ENCODE measurements around the gene SELENOF. TPM values are rescaled to one million over a fixed set of nuclear protein-coding genes. Genes with fewer than 3 reads are reported as not detected.

The SELENOF gene
- polyA plus RNA-seq, 1 of the 3 experiments (the other 2 are of a cell fraction), result 155 TPM

GRCh38 chr1:86926883-86927282 lies 13.0 kb upstream of the SELENOF start:
- no peaks in the 10 kb centered on the region for H4K20me1 ChIP-seq (ENCODE audit: insufficient read depth)
- CTCF ChIA-PET, result no interaction called here
- H3K36me3 ChIP-seq (replicated peaks in 1 of 2; ENCODE audit: control insufficient read depth in 1 of 2, insufficient read depth in 2 of 2, low read length in 1 of 2), result no peaks in the 10 kb centered on the region
- H3K9me2 ChIP-seq, result no peaks in the 10 kb centered on the region
- 94% methylated on average over 1 of the region's 1 CpG for WGBS (ENCODE audit: low lambda C conversion rate)
- no peak overlapping the region for H3K4me3 ChIP-seq (ENCODE audit: low read depth in 2 of 2, low read length in 1 of 2)
- peaks cover 4% of the 10 kb centered on the region for H3F3A ChIP-seq (replicated peaks; ENCODE audit: insufficient read depth)
- H3K27ac ChIP-seq (ENCODE audit: low read depth in 2 of 2, low read length in 1 of 2), result no peak overlapping the region
- peaks cover 42% of the 10 kb centered on the region for H3K79me2 ChIP-seq (ENCODE audit: insufficient read depth)
- no peak for DNase-seq
- POLR2A ChIA-PET, result no interaction called here
- 0 out of 2 replicates have a peak, but pooled peaks cover 1% of the 10 kb centered on the region for H3K9me3 ChIP-seq
- H3K9ac ChIP-seq, result no peak overlapping the region
- H3K4me1 ChIP-seq (ENCODE audit: control insufficient read depth in 1 of 2, insufficient read depth in 2 of 2, low read depth in 1 of 2, low read length in 1 of 2), result no peaks in the 10 kb centered on the region; a peak in 1 of 4 replicates
- H3K27me3 ChIP-seq (ENCODE audit: insufficient read depth), result no peaks in the 10 kb centered on the region
- TF ChIP-seq CHD2 (IDR thresholded peaks at IDR 0.05; ENCODE audit: low read length, partially characterized antibody) (no peak), MXI1 (IDR thresholded peaks at IDR 0.05; ENCODE audit: low read depth, low read length) (no peak)
- H3K4me2 ChIP-seq, result no peak overlapping the region
- H2AFZ ChIP-seq (ENCODE audit: low read depth), result no peak overlapping the region

GRCh38 chr1:86925742-86926141 lies 11.8 kb upstream of the SELENOF start:
- no peak overlapping the region for H3K4me2 ChIP-seq
- H3K9me2 ChIP-seq, result no peaks in the 10 kb centered on the region
- H3K27ac ChIP-seq (ENCODE audit: low read depth in 2 of 2, low read length in 1 of 2), result no peak overlapping the region
- ChIA-PET POLR2A (no interaction called here), CTCF (no interaction called here)
- no peak for DNase-seq
- whole genome bisulfite sequencing (ENCODE audit: low lambda C conversion rate), result 100% methylated on average over 1 of the region's 1 CpG
- H3K27me3 ChIP-seq (ENCODE audit: insufficient read depth), result no peaks in the 10 kb centered on the region
- H3K79me2 ChIP-seq (ENCODE audit: insufficient read depth), result peaks cover 47% of the 10 kb centered on the region
- H2AFZ ChIP-seq (ENCODE audit: low read depth), result no peak overlapping the region
- H4K20me1 ChIP-seq (ENCODE audit: insufficient read depth), result no peaks in the 10 kb centered on the region
- no peak overlapping the region for H3K9ac ChIP-seq
- H3K4me3 ChIP-seq (ENCODE audit: low read depth in 2 of 2, low read length in 1 of 2), result no peak overlapping the region
- H3K9me3 ChIP-seq, result peaks cover 5% of the 10 kb centered on the region; the same call in 1 of the 2 replicates
- H3K36me3 ChIP-seq (replicated peaks in 1 of 2; ENCODE audit: control insufficient read depth in 1 of 2, insufficient read depth in 2 of 2, low read length in 1 of 2), result no peaks in the 10 kb centered on the region
- H3F3A ChIP-seq (replicated peaks; ENCODE audit: insufficient read depth), result peaks cover 4% of the 10 kb centered on the region
- H3K4me1 ChIP-seq (ENCODE audit: control insufficient read depth in 1 of 2, insufficient read depth in 2 of 2, low read depth in 1 of 2, low read length in 1 of 2), result no peaks in the 10 kb centered on the region; a peak in 1 of 4 replicates
- TF ChIP-seq NRF1 (IDR thresholded peaks at IDR 0.05; ENCODE audit: low read depth, low read length) (no peak), GABPA (IDR thresholded peaks at IDR 0.05; ENCODE audit: low read depth) (no peak), NFIC (IDR thresholded peaks at IDR 0.05; ENCODE audit: borderline replicate concordance) (no peak), EP300 (IDR thresholded peaks at IDR 0.05; ENCODE audit: borderline replicate concordance in 1 of 2, low read depth in 1 of 2, low read length in 1 of 2) (no peak), ZBTB33 (IDR thresholded peaks at IDR 0.05; ENCODE audit: borderline replicate concordance, low read depth) (no peak)

- H3K27ac ChIP-seq (ENCODE audit: low read depth in 2 of 2, low read length in 1 of 2), result no peak overlapping the region
- no peaks in the 10 kb centered on the region; a peak in 1 of 4 replicates for H3K4me1 ChIP-seq (ENCODE audit: control insufficient read depth in 1 of 2, insufficient read depth in 2 of 2, low read depth in 1 of 2, low read length in 1 of 2)
- POLR2A ChIA-PET, result no interaction called here
- no peaks in the 10 kb centered on the region for H3F3A ChIP-seq (replicated peaks; ENCODE audit: insufficient read depth)
- peaks cover 0 to 2% of the 10 kb centered on the region in 2 experiments for H3K36me3 ChIP-seq (replicated peaks in 1 of 2; ENCODE audit: control insufficient read depth in 1 of 2, insufficient read depth in 2 of 2, low read length in 1 of 2)
- no peak overlapping the region for H3K9ac ChIP-seq
- H4K20me1 ChIP-seq (ENCODE audit: insufficient read depth), result no peaks in the 10 kb centered on the region
- H3K4me2 ChIP-seq, result no peak overlapping the region
- no peaks in the 10 kb centered on the region for H3K9me2 ChIP-seq
- H3K9me3 ChIP-seq, result peaks cover 5% of the 10 kb centered on the region; the same call in 1 of the 2 replicates
- H3K27me3 ChIP-seq (ENCODE audit: insufficient read depth), result no peaks in the 10 kb centered on the region
- TF ChIP-seq YY1 (IDR thresholded peaks at IDR 0.05; ENCODE audit: low read depth) (no peak), TAF1 (IDR thresholded peaks at IDR 0.05; ENCODE audit: borderline replicate concordance, low read depth, low read length) (no peak), MAX (IDR thresholded peaks at IDR 0.05; ENCODE audit: low read depth) (no peak), SIN3A (IDR thresholded peaks at IDR 0.05; ENCODE audit: borderline replicate concordance, low read depth, low read length) (no peak), ELF1 (IDR thresholded peaks at IDR 0.05) (no peak), RCOR1 (IDR thresholded peaks at IDR 0.05; ENCODE audit: low read length) (no peak), RXRA (IDR thresholded peaks at IDR 0.05; ENCODE audit: borderline replicate concordance, low read depth) (no peak), PBX3 (IDR thresholded peaks at IDR 0.05) (no peak), JUND (IDR thresholded peaks at IDR 0.05) (no peak), NFIC (IDR thresholded peaks at IDR 0.05; ENCODE audit: borderline replicate concordance) (no peak), RAD21 (IDR thresholded peaks at IDR 0.05; ENCODE audit: low read length) (no peak), IRF3 (IDR thresholded peaks at IDR 0.05; ENCODE audit: low read depth, low read length) (no peak), MEF2A (IDR thresholded peaks at IDR 0.05; ENCODE audit: borderline replicate concordance, low read depth) (no peak), FOSL2 (IDR thresholded peaks at IDR 0.05; ENCODE audit: borderline replicate concordance, low read depth) (no peak)
- WGBS (ENCODE audit: low lambda C conversion rate), result 85% methylated on average over 4 of the region's 8 CpGs
- no peak for DNase-seq
- H3K79me2 ChIP-seq (ENCODE audit: insufficient read depth), result peaks cover 60% of the 10 kb centered on the region
- H2AFZ ChIP-seq (ENCODE audit: low read depth), result no peak overlapping the region
- H3K4me3 ChIP-seq (ENCODE audit: low read depth in 2 of 2, low read length in 1 of 2), result no peak overlapping the region
- CTCF ChIA-PET, result no interaction called here
Measured at GRCh38 chr1:86924324-86924960, 10.5 kb upstream of the SELENOF start.

Data from SK-N-SH (cell line).